Sciatic nerve (tissue), 2 donors: Measurements from ENCODE around the gene TMCC2. TPM values are rescaled to one million over a fixed set of nuclear protein-coding genes. Genes with fewer than 3 reads are reported as not detected.
"Not testable (repeated sequence)": the region's sequence is repeated elsewhere in the genome, so short reads cannot be mapped to it uniquely, and the experiment has no call there.

ENCODE experiments used
- ATAC-seq: fragments of 200-7000 bp; cut with Tn5 transposase; one replicate; pipeline ENCODE4 v1.9.1; 2020; ENCODE audit warnings: mild to moderate bottlenecking, moderate library complexity
- DNase-seq: peaks from one replicate; pipeline ENCODE4 v3.0.0-alpha.2; 2020; ENCODE audit warnings: low spot score
- intact Hi-C: fragments of 100-400 bp; cut with DNase I; formaldehyde crosslinking; loops from one replicate; pipeline ENCODE4 v1.14.2; 2022
- total RNA-seq: library from RNA; stranded (reverse); fragmentation: NEBNext Ultra II Directional; extraction: Animal tissue kit (Norgen Biotek cat#: 25700); gene quantifications from one replicate; pipeline ENCODE4 v1.2.1, GENCODE V29; 2021
- donor health status: DM: no; HTN: no; CAD: no.
- donor health status: DM: no; HTN: no; CAD: no.

TMCC2 gene
- total RNA-seq, 1 donor from 2014 or later, result 14.8 TPM

- peak; percentile 38 for ATAC-seq
- DNase-seq, result no peak
- intact Hi-C loops, result no loop called here
These were observed 60.2 kb downstream of the TMCC2 start for GRCh38 chr1:205287767-205288559.

GRCh38 chr1:205291596-205291995, 63.9 kb downstream of the TMCC2 start:
- intact Hi-C loops, result no loop called here
- no peak for ATAC-seq
- DNase-seq, result no peak

GRCh38 chr1:205293350-205294074, 65.8 kb downstream of the TMCC2 start:
- DNase-seq (no peak), ATAC-seq (no peak)
- intact Hi-C loops, result no loop called here

- intact Hi-C loops, result no loop called here
These were observed 66.6 kb downstream of the TMCC2 start for GRCh38 chr1:205294175-205294917.

GRCh38 chr1:205294934-205295333, 67.2 kb downstream of the TMCC2 start:
- ATAC-seq (no peak), DNase-seq (no peak)
- intact Hi-C loops, result no loop called here

More at GRCh38 chr1:205294175-205294917, 66.6 kb downstream of the TMCC2 start:
- DNase-seq (no peak), ATAC-seq (peak; percentile 86)

GRCh38 chr1:205296154-205296553, 68.4 kb downstream of the TMCC2 start:
- intact Hi-C loops, result no loop called here
- ATAC-seq, result no peak

GRCh38 chr1:205297546-205298177, 69.9 kb downstream of the TMCC2 start:
- ATAC-seq, DNase-seq, intact Hi-C loops: not testable (repeated sequence)

More at GRCh38 chr1:205296154-205296553, 68.4 kb downstream of the TMCC2 start:
- no peak for DNase-seq

GRCh38 chr1:205298191-205298994, 70.6 kb downstream of the TMCC2 start:
- no peak for ATAC-seq
- intact Hi-C loops, result no loop called here
- no peak for DNase-seq

GRCh38 chr1:205300149-205300548, 72.4 kb downstream of the TMCC2 start:
- intact Hi-C loops, result no loop called here
- ATAC-seq, result no peak
- no peak for DNase-seq

- intact Hi-C loops, result no loop called here
- DNase-seq (peak; percentile 75), ATAC-seq (peak; percentile 80)
These were observed 73.6 kb downstream of the TMCC2 start for GRCh38 chr1:205301205-205301821.

- DNase-seq (no peak), ATAC-seq (no peak)
- intact Hi-C loops, result no loop called here
These were observed 74.3 kb downstream of the TMCC2 start for GRCh38 chr1:205301842-205302588.

GRCh38 chr1:205303247-205303888, 75.6 kb downstream of the TMCC2 start:
- intact Hi-C loops, result no loop called here
- ATAC-seq (no peak), DNase-seq (no peak)

GRCh38 chr1:205304046-205304694, 76.4 kb downstream of the TMCC2 start:
- ATAC-seq, result no peak
- intact Hi-C loops, result no loop called here
- no peak for DNase-seq

- ATAC-seq (no peak), DNase-seq (no peak)
- intact Hi-C loops, result no loop called here
These were observed 76.9 kb downstream of the TMCC2 start for GRCh38 chr1:205304695-205305070.

GRCh38 chr1:205306929-205307566, 79.3 kb downstream of the TMCC2 start:
- no peak for ATAC-seq
- no peak for DNase-seq
- intact Hi-C loops, result no loop called here

GRCh38 chr1:205309741-205310140, 82.0 kb downstream of the TMCC2 start:
- intact Hi-C loops, result no loop called here
- DNase-seq, result no peak
- no peak for ATAC-seq
